Retinal pigment epithelial cell (primary cell): ENCODE results near the gene CHRM5.

Experiments used
- DNase-seq: peaks from one replicate; pipeline ENCODE4 v3.0.0-alpha.2; 2010; ENCODE audit warnings: low read depth
- H3K4me3 ChIP-seq: 2 replicates; pipeline ENCODE4 v1.5.1; 2011; ENCODE audit warnings: mild to moderate bottlenecking, low read length, control low read depth, moderate library complexity
- CTCF ChIP-seq: conservative IDR thresholded peaks from 2 replicates; pipeline ENCODE4 v1.5.1; 2011; ENCODE audit warnings: low read depth, low read length, control low read depth, inconsistent platforms

CHRM5 gene

GRCh38 chr15:34107315-34107714, 139.0 kb downstream of the CHRM5 start:
- DNase-seq, result no peak
- no peak overlapping the region for H3K4me3 ChIP-seq
- no peak for TF ChIP-seq CTCF

DNA sequence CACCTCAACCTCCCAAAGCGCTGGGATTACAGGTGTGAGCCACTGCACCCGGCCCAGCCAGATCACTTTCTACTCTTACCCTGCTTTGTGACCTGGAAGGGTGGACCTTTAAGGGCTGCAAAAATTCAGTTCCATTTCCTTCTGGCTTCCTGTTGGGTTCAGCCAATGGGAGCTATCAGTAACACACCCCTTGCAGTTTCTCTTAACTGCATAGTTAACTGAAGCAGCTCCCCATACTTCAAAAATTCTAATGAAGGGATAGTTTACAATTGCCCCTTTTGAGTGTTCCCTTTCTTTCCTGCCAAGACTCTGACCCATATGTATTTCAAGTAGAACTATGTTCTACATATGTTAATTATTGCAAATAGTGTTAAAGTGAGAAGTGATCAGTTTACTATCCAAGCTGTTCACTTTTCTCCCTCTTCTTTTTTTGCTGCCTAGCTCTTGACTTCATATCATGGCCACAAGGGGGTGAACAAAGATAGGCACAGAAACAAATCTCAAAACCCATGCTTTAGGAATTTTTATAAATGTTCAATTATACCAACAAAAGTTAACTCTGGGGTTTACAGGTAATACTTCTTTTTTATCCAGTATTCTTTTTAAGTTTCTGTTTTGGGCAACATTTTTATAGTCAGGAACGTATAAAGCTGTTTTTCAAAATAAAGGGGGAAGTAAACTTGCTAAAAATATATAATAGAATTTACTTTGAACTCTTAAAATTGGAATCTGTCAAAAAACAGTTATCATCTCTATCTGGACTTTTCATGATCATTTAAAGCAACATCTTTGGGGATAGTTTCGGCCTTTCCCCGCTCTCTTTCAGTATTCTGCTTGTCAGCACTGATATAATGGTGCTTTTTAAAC, 141.7 kb downstream of the CHRM5 start:
- DNase-seq, result no peak
- peak; percentile 79 for TF ChIP-seq CTCF
- no peak overlapping the region for H3K4me3 ChIP-seq

DNA sequence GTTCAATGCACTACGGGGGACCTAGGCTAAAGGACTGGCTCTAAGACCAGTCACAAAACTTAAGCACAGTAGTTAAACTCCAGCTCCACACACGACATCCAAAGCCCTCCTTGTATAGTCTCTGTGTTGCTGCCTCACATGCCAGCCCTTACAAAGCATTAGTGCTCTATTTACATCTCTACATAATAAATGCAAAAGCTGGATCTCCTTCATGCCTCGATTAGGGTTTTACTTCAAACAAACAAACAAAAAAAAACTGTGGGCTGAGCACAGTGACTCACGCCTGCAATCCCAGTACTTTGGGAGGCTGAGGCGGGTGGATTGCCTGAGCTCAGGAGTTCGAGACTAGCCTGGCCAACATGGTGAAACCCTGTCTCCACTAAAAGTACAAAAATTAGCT, 143.2 kb downstream of the CHRM5 start:
- DNase-seq, result no peak
- TF ChIP-seq CTCF, result no peak
- H3K4me3 ChIP-seq, result no peak overlapping the region

- H3K4me3 ChIP-seq, result no peak overlapping the region
- no peak for DNase-seq
- TF ChIP-seq CTCF, result no peak
Observed at GRCh38 chr15:34114215-34114614, 145.9 kb downstream of the CHRM5 start.

- no peak overlapping the region for H3K4me3 ChIP-seq
- no peak for TF ChIP-seq CTCF
- DNase-seq, result no peak
Observed at GRCh38 chr15:34114739-34115138, 146.4 kb downstream of the CHRM5 start.

GRCh38 chr15:34116620-34117019, 148.3 kb downstream of the CHRM5 start:
- H3K4me3 ChIP-seq, result no peak overlapping the region
- no peak for TF ChIP-seq CTCF
- DNase-seq, result no peak
